Kidney (tissue), 14 donors: ENCODE measurements around the gene CEP120. TPM values are rescaled to one million over a fixed set of nuclear protein-coding genes. Genes with fewer than 3 reads are reported as not detected.

Source experiments
- DNase-seq, 5 donors: peaks; one replicate each; pipeline ENCODE4 v3.0.0-alpha.2; 2013 to 2020
- FAIRE-seq: peaks from 2 replicates; lab custom pipeline; 2012; peaks lifted over from hg19 to GRCh38; lab: Jason Lieb, UNC
- H3K27ac ChIP-seq, 2 donors: one replicate each; pipeline ENCODE4 v1.7.0; 2013; ENCODE audit warnings: low read depth in 2 of 2, low read length in 2 of 2, inconsistent platforms in 1 of 2
- H3K27me3 ChIP-seq: one replicate; pipeline ENCODE4 v1.7.1; 2013; ENCODE audit warnings: low read length, inconsistent platforms; ENCODE audit not compliant: control insufficient read depth, insufficient read depth
- H3K36me3 ChIP-seq, 3 donors: one replicate each; pipeline versions ENCODE4 v1.7.0 to v1.7.1; 2013; ENCODE audit warnings: low read length in 3 of 3, control low read depth in 1 of 3, inconsistent platforms in 1 of 3; ENCODE audit not compliant: insufficient read depth in 3 of 3, control insufficient read depth in 2 of 3
- H3K4me1 ChIP-seq, 3 donors: one replicate each; pipeline versions ENCODE4 v1.7.0 to v1.7.1; 2013; ENCODE audit warnings: low read length in 3 of 3, inconsistent platforms in 1 of 3, low read depth in 1 of 3; ENCODE audit not compliant: control insufficient read depth in 2 of 3, insufficient read depth in 2 of 3
- H3K4me3 ChIP-seq, 3 donors: one replicate each; pipeline versions ENCODE4 v1.7.0 to v1.8.1; 2013; ENCODE audit warnings: low read length in 3 of 3, control low read depth in 1 of 3, inconsistent platforms in 1 of 3
- H3K9ac ChIP-seq, 3 donors: one replicate each; pipeline versions ENCODE4 v1.7.0 to v1.7.1; 2013; ENCODE audit warnings: low read length in 3 of 3, control low read depth in 1 of 3, inconsistent platforms in 1 of 3
- H3K9me3 ChIP-seq, 3 donors: one replicate each; pipeline versions ENCODE4 v1.7.0 to v1.7.1; 2013; ENCODE audit warnings: low read length in 3 of 3, control low read depth in 1 of 3, inconsistent platforms in 1 of 3; ENCODE audit not compliant: control insufficient read depth in 2 of 3, insufficient read depth in 1 of 3
- CTCF ChIP-seq: IDR thresholded peaks from 3 replicates; pipeline ENCODE4 v1.5.1; 2012; ENCODE audit warnings: mild to moderate bottlenecking, moderate library complexity, borderline replicate concordance; ENCODE audit not compliant: insufficient read depth; ENCODE audit errors: extremely low read depth
- intact Hi-C: fragments of 100-400 bp; cut with DNase I; formaldehyde crosslinking; loops from one replicate; pipeline ENCODE4 v1.11.1; 2022
- polyA plus RNA-seq: library from polyadenylated mRNA; stranded (reverse); fragments of 350-450 nt; fragmentation: Illumina TruSeq; extraction: RNeasy Lipid Tissue Mini Kit (QIAGEN cat#74804); gene quantifications from one replicate; pipeline ENCODE4 v1.2.3, GENCODE V29; 2014; ENCODE audit warnings: low read depth, low replicate concordance; ENCODE audit not compliant: insufficient read depth
- total RNA-seq: library from RNA; stranded (reverse); fragmentation: NEBNext Ultra II Directional; extraction: Animal tissue kit (Norgen Biotek cat#: 25700); gene quantifications from one replicate; pipeline ENCODE4 v1.2.1, GENCODE V29; 2021
- donor health status: control.
- donor health status: control.
- donor health status: control.
- donor health status: control.
- donor health status: control.
- donor health status: DM: yes; HTN: yes; CAD: no.
- donor health status: Normal renal cell carcinoma (clear cell type).

The CEP120 gene
- total and polyA plus RNA-seq, 2 donors from 2014 or later: 4.6 to 22.1 TPM

GRCh38 chr5:123440456-123441181 is 17.4 kb upstream of the CEP120 start:
- no peak for DNase-seq
- no peak for TF ChIP-seq CTCF
- FAIRE-seq: no peak
- Histone ChIP-seq H3K4me1 (no peaks in the 10 kb centered on the region), H3K36me3 (no peaks in the 10 kb centered on the region), H3K27ac (no peak overlapping the region), H3K27me3 (no peaks in the 10 kb centered on the region), H3K9me3 (no peaks in the 10 kb centered on the region), H3K9ac (no peak overlapping the region), H3K4me3 (no peak overlapping the region)
- intact Hi-C loops: no loop called here

DNA sequence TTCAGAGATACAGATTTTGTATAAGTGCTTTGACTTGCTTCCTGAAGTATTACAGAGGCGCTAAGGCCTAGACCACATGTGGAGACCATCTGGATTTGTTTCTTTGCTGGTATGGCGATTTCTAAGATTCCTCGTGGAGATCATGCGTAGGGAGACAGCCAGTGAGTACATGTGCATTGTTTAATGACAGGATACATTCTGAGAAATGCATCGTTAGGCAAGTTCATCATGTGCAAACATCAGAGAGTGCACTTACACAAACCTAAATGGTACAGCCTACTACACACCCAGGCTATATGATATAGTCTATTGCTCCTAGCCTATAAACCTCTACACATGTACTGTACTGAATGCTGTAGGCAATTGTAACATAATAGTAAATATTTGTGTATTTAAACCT is 16.5 kb upstream of the CEP120 start:
- Histone ChIP-seq H3K9me3 (no peaks in the 10 kb centered on the region), H3K36me3 (no peaks in the 10 kb centered on the region), H3K9ac (no peak overlapping the region), H3K27me3 (no peaks in the 10 kb centered on the region), H3K27ac (no peak overlapping the region), H3K4me3 (no peak overlapping the region), H3K4me1 (no peaks in the 10 kb centered on the region)
- no peak for FAIRE-seq
- no peak for DNase-seq
- no peak for TF ChIP-seq CTCF
- intact Hi-C loops: no loop called here

GRCh38 chr5:123438902-123439301 is 15.7 kb upstream of the CEP120 start:
- Histone ChIP-seq H3K27ac (no peak overlapping the region), H3K9ac (no peak overlapping the region), H3K9me3 (no peaks in the 10 kb centered on the region), H3K4me3 (no peak overlapping the region), H3K27me3 (no peaks in the 10 kb centered on the region), H3K36me3 (no peaks in the 10 kb centered on the region), H3K4me1 (no peaks in the 10 kb centered on the region)
- no peak for DNase-seq
- intact Hi-C loops: no loop called here
- FAIRE-seq: no peak
- TF ChIP-seq CTCF: no peak
